Immature natural killer cell (primary cell): ENCODE measurements around the gene AARS1. TPM values are rescaled to one million over a fixed set of nuclear protein-coding genes. Genes with fewer than 3 reads are reported as not detected.

ENCODE experiments used
- polyA plus RNA-seq, 3 donors: library from polyadenylated mRNA; unstranded; fragments of 300-500 nt; fragmentation: Illumina TruSeq; gene quantifications; one replicate each; pipeline ENCODE4 v1.2.3, GENCODE V29; 2021

AARS1 gene
- polyA plus RNA-seq, 3 donors from 2014 or later: 25.4 to 47.1 (median 38.6) TPM

Other genes starting within 250 kb of the AARS1 start
- 10 to 100 TPM in 1 of 3 donors, 1 to 10 TPM in 2; 1.9 to 17.0 (median 5.2) TPM for gene PDPR, start 175.2 kb downstream of the AARS1 start, polyA plus RNA-seq
- gene CLEC18C, start 115.7 kb downstream of the AARS1 start, polyA plus RNA-seq: not detected
- 10 to 100 TPM in 1 of 3 donors, 1 to 10 TPM in 2; 3.9 to 11.8 (median 5.9) TPM for gene EXOSC6, start 37.6 kb downstream of the AARS1 start, polyA plus RNA-seq
- gene DDX19B, start 9.7 kb upstream of the AARS1 start, polyA plus RNA-seq: 10 to 100 TPM; 53.1 to 85.3 (median 68.7) TPM
- gene DDX19A, start 57.4 kb upstream of the AARS1 start, polyA plus RNA-seq: 10 to 100 TPM; 25.3 to 47.1 (median 27.4) TPM
- 10 to 100 TPM; 11.1 to 20.7 (median 17.4) TPM for gene ST3GAL2, start 149.6 kb upstream of the AARS1 start, polyA plus RNA-seq
- gene FCSK, start 165.1 kb upstream of the AARS1 start, polyA plus RNA-seq: 10 to 100 TPM in 2 of 3 donors, 1 to 10 TPM in 1; 6.7 to 11.9 (median 10.5) TPM
- 10 to 100 TPM; 42.3 to 54.6 (median 42.9) TPM for gene COG4, start 234.0 kb upstream of the AARS1 start, polyA plus RNA-seq
- 100 to 1,000 TPM in 1 of 3 donors, 10 to 100 TPM in 2; 62.7 to 143 (median 65.4) TPM for gene SF3B3, start 234.3 kb upstream of the AARS1 start, polyA plus RNA-seq